Gastrocnemius medialis (tissue), 4 donors: ENCODE measurements around the gene OTOP2. TPM values are rescaled to one million over a fixed set of nuclear protein-coding genes. Genes with fewer than 3 reads are reported as not detected.

Source experiments
- ATAC-seq, 2 donors: fragments of 150-250 bp; one replicate each; pipeline ENCODE4 v1.9.1; 2016
- DNase-seq, 2 donors: peaks; one replicate each; pipeline ENCODE4 v3.0.0-alpha.2; 2019
- H3K27ac ChIP-seq, 4 donors: fragments of 200-600 bp; sonication (generic); 1 replicate in 1 of 4; 2 replicates in 3 of 4; pipeline ENCODE4 v1.5.1; 2016 to 2018; ENCODE audit warnings: mild to moderate bottlenecking in 2 of 4, moderate library complexity in 1 of 4
- H3K27me3 ChIP-seq, 3 donors: fragments of 200-600 bp; sonication (generic) in 2 of 3; 1 replicate in 1 of 3; 2 replicates in 2 of 3; pipeline versions ENCODE4 v1.5.1 to v1.6.0; 2016 to 2019; ENCODE audit warnings: mild to moderate bottlenecking in 1 of 3, moderate library complexity in 1 of 3
- H3K36me3 ChIP-seq, 2 donors: fragments of 200-600 bp; sonication (generic) in 1 of 2; one replicate each; pipeline ENCODE4 v1.5.1; 2017 to 2018
- H3K4me1 ChIP-seq, 2 donors: fragments of 200-600 bp; sonication (generic) in 1 of 2; one replicate each; pipeline ENCODE4 v1.5.1; 2016 to 2017; ENCODE audit warnings: mild to moderate bottlenecking in 2 of 2
- H3K4me3 ChIP-seq, 4 donors: fragments of 200-600 bp; sonication (generic) in 3 of 4; 1 replicate in 1 of 4; 2 replicates in 3 of 4; pipeline ENCODE4 v1.5.1; 2016 to 2019; ENCODE audit warnings: mild to moderate bottlenecking in 2 of 4
- H3K9me3 ChIP-seq, 3 donors: fragments of 200-600 bp; sonication (generic) in 2 of 3; 1 replicate in 1 of 3; 2 replicates in 2 of 3; pipeline ENCODE4 v1.5.1; 2016 to 2019
- CTCF ChIP-seq, 5 experiments: fragments of 450-650 bp in 3 of 5; fragments of 200-600 bp in 2 of 5; sonication (generic) in 2 of 5; IDR thresholded peaks in 4 of 5; conservative IDR thresholded peaks in 1 of 5; 1 replicate in 4 of 5; 2 replicates in 1 of 5; pipeline ENCODE4 v1.5.1; 2016 to 2019; ENCODE audit warnings: antibody characterized with exemption in 5 of 5, mild to moderate bottlenecking in 3 of 5, moderate library complexity in 3 of 5
- POLR2A ChIP-seq, 2 donors: fragments of 450-650 bp; IDR thresholded peaks; one replicate each; pipeline ENCODE4 v1.6.1; 2017; ENCODE audit warnings: antibody characterized with exemption in 2 of 2, mild to moderate bottlenecking in 2 of 2, moderate library complexity in 2 of 2
- in situ Hi-C, 4 donors: fragments of 200-750 bp; cut with MboI; loops; one replicate each; pipeline versions ENCODE4 v1.15.0 to v1.8.0; 2017; ENCODE audit warnings: low sequenced_read_pairs in 4 of 4
- intact Hi-C: fragments of 100-400 bp; cut with DNase I; formaldehyde crosslinking; loops from one replicate; pipeline ENCODE4 v1.15.1; 2023; ENCODE audit warnings: low total_unique reads
- total RNA-seq, 4 donors: library from RNA; depleted of rRNA; stranded (reverse); fragments of >200 nt; gene quantifications; one replicate each; pipeline versions ENCODE4 v1.1.0 to v1.2.3, GENCODE V29; 2016

The OTOP2 gene
- total RNA-seq, 4 donors from 2014 or later, result 0.19 TPM; not detected in 3

- Histone ChIP-seq H3K36me3 (no peaks in the 10 kb centered on the region), H3K27ac (no peak overlapping the region), H3K4me1 (peaks cover 0 to 14% of the 10 kb centered on the region in 2 donors), H3K4me3 (peak overlapping the region; percentile 10 to 54 (median 42)), H3K27me3 (peaks cover 49 to 58% (median 56%) of the 10 kb centered on the region in 3 donors), H3K9me3 (no peaks in the 10 kb centered on the region)
- intact Hi-C loops (loop anchor here (1.0 kb wide), 1 partner anchor 35 kb away; no protein-coding TSS in a partner anchor), in situ Hi-C loops (no loop called here)
- TF ChIP-seq CTCF (IDR thresholded peaks at IDR 0.05 in 4 of 5, conservative IDR thresholded peaks at IDR 0.05 in 1 of 5) (peak in 4 of 5 experiments; percentile 39 to 78 (median 62)), POLR2A (IDR thresholded peaks at IDR 0.05) (no peak)
- DNase-seq (peak; percentile 14 to 24), ATAC-seq (peak in 1 of 2 donors; percentile 73)
Measured at GRCh38 chr17:74923538-74924249, 379 bp upstream of the OTOP2 start.

GRCh38 chr17:74925242-74925641, 1.2 kb downstream of the OTOP2 start:
- Histone ChIP-seq H3K27me3 (peaks cover 49 to 58% (median 56%) of the 10 kb centered on the region in 3 donors), H3K36me3 (no peaks in the 10 kb centered on the region), H3K4me3 (no peak overlapping the region), H3K4me1 (peaks cover 0 to 14% of the 10 kb centered on the region in 2 donors), H3K27ac (no peak overlapping the region), H3K9me3 (no peaks in the 10 kb centered on the region)
- in situ Hi-C loops, result no loop called here
- TF ChIP-seq CTCF (IDR thresholded peaks at IDR 0.05 in 4 of 5, conservative IDR thresholded peaks at IDR 0.05 in 1 of 5), result no peak
- no peak for TF ChIP-seq POLR2A (IDR thresholded peaks at IDR 0.05)
- intact Hi-C loops, result no loop called here
- ATAC-seq (no peak), DNase-seq (no peak)

DNA sequence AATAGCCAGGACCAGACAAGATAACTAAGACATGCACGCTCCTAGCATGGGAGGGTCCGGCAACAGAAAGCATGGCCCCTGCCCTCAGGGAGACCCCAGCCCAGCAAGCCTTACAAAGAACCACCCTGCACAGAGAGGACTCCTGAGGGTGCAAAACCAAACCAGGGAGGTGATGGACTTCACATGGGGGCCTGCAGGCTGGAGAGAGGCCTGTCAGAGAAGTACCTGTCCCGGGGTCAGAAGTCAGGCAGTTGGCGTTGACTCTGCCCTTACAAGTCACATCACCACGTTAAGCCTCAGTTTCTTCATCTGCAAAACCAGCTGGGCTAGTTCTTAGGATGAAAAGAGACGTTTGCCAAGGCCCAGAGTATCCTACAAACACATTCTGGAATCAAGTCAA, 4.7 kb downstream of the OTOP2 start:
- TF ChIP-seq POLR2A (IDR thresholded peaks at IDR 0.05), result no peak
- no peak for TF ChIP-seq CTCF (IDR thresholded peaks at IDR 0.05 in 4 of 5, conservative IDR thresholded peaks at IDR 0.05 in 1 of 5)
- H3K27me3 ChIP-seq, result peaks cover 41 to 53% (median 43%) of the 10 kb centered on the region in 3 donors

DNA sequence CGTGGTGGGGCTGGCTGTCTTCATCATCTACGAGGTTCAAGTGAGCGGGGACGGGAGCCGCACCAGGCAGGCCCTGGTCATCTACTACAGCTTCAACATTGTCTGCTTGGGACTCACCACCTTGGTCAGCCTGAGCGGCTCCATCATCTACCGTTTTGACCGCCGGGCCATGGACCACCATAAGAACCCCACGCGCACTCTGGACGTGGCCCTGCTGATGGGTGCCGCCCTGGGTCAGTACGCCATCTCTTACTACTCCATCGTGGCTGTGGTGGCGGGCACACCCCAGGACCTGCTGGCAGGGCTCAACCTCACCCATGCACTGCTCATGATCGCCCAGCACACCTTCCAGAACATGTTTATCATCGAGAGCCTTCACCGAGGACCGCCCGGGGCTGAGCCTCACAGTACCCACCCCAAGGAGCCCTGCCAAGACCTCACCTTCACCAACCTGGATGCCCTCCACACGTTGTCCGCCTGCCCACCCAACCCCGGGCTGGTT, 6.5 kb downstream of the OTOP2 start:
- Histone ChIP-seq H3K4me1 (no peaks in the 10 kb centered on the region), H3K4me3 (no peak overlapping the region), H3K36me3 (no peaks in the 10 kb centered on the region), H3K27ac (no peak overlapping the region), H3K27me3 (peaks cover 31 to 52% (median 38%) of the 10 kb centered on the region in 3 donors), H3K9me3 (no peaks in the 10 kb centered on the region)
- intact Hi-C loops (no loop called here), in situ Hi-C loops (no loop called here)
- DNase-seq (no peak), ATAC-seq (no peak)
- TF ChIP-seq CTCF (IDR thresholded peaks at IDR 0.05 in 4 of 5, conservative IDR thresholded peaks at IDR 0.05 in 1 of 5) (no peak), POLR2A (IDR thresholded peaks at IDR 0.05) (no peak)

More for the DNA sequence above, 4.7 kb downstream of the OTOP2 start:
- Histone ChIP-seq H3K36me3 (no peaks in the 10 kb centered on the region), H3K4me1 (peaks cover 0 to 3% of the 10 kb centered on the region in 2 donors), H3K9me3 (no peaks in the 10 kb centered on the region), H3K4me3 (no peak overlapping the region), H3K27ac (no peak overlapping the region)
- intact Hi-C loops (no loop called here), in situ Hi-C loops (no loop called here)
- DNase-seq (no peak), ATAC-seq (no peak)
